Left lung (tissue), 10 donors: ENCODE results near the gene LRRC28. TPM values are rescaled to one million over a fixed set of nuclear protein-coding genes. Genes with fewer than 3 reads are reported as not detected.
A peak's percentile ranks its signal among the peaks of the same experiment; 100 is the strongest.

Experiments used
- ATAC-seq: fragments of 200-7000 bp; cut with Tn5 transposase; one replicate; pipeline ENCODE4 v1.9.1; 2020; ENCODE audit warnings: moderate library complexity
- DNase-seq, 4 donors: peaks; one replicate each; pipeline ENCODE4 v3.0.0-alpha.2; 2013 to 2020
- H3K27ac ChIP-seq, 2 donors: fragments of 200-600 bp; sonication (generic) in 1 of 2; one replicate each; pipeline versions ENCODE4 v1.5.0 to v1.8.0; 2020 to 2021
- H3K27me3 ChIP-seq, 2 donors: fragments of 200-600 bp; sonication (generic) in 1 of 2; one replicate each; pipeline versions ENCODE4 v1.5.0 to v1.8.0; 2020 to 2021
- H3K36me3 ChIP-seq, 2 donors: fragments of 200-600 bp; sonication (generic) in 1 of 2; one replicate each; pipeline versions ENCODE4 v1.5.0 to v1.8.0; 2020 to 2021
- H3K4me1 ChIP-seq, 2 donors: fragments of 200-600 bp; one replicate each; pipeline ENCODE4 v1.8.0; 2021
- H3K4me3 ChIP-seq, 2 donors: fragments of 200-600 bp; sonication (generic) in 1 of 2; one replicate each; pipeline versions ENCODE4 v1.5.0 to v1.8.0; 2020 to 2021; ENCODE audit warnings: mild to moderate bottlenecking in 1 of 2
- H3K9me3 ChIP-seq, 2 donors: fragments of 200-600 bp; sonication (generic) in 1 of 2; one replicate each; pipeline versions ENCODE4 v1.5.0 to v1.8.0; 2020 to 2021
- CTCF ChIP-seq, 2 donors: fragments of 200-600 bp; sonication (generic) in 1 of 2; IDR thresholded peaks; one replicate each; pipeline versions ENCODE4 v1.5.0 to v1.8.0; 2021; ENCODE audit warnings: antibody characterized with exemption in 2 of 2
- intact Hi-C, 2 donors: fragments of 100-400 bp; cut with DNase I; formaldehyde crosslinking; loops; one replicate each; pipeline versions ENCODE4 v1.11.2 to v1.14.2; 2022
- polyA plus RNA-seq, 6 donors: library from polyadenylated mRNA; unstranded; fragments of 120-200 nt; gene quantifications; one replicate each; pipeline ENCODE4 v1.2.1, GENCODE V29; 2013; ENCODE audit not compliant: insufficient read length in 6 of 6
- total RNA-seq, 2 donors: library from RNA; stranded (reverse); fragmentation: NEBNext Ultra II Directional; extraction: Animal tissue kit (Norgen Biotek cat#: 25700); gene quantifications; one replicate each; pipeline ENCODE4 v1.2.1, GENCODE V29; 2021
- donor health status: DM: no; HTN: yes; CAD: no.
- donor health status: DM: no; HTN: no; CAD: no.

The LRRC28 gene
- total and polyA plus RNA-seq, 8 donors = 14.9 to 29.7 (median 25.0) TPM

GRCh38 chr15:99437315-99438223, 186.3 kb downstream of the LRRC28 start:
- H3K9me3 ChIP-seq = no peaks in the 10 kb centered on the region
- peaks cover 23 to 53% of the 10 kb centered on the region in 2 donors for H3K4me1 ChIP-seq
- no peak for ATAC-seq
- H3K27ac ChIP-seq = peak overlapping the region in 1 of 2 donors; percentile 23
- DNase-seq = no peak
- H3K36me3 ChIP-seq = no peaks in the 10 kb centered on the region
- TF ChIP-seq CTCF (IDR thresholded peaks at IDR 0.05) = no peak
- peaks cover 0 to 10% of the 10 kb centered on the region in 2 donors for H3K27me3 ChIP-seq
- no peak overlapping the region for H3K4me3 ChIP-seq
- intact Hi-C loops = no loop called here

- Histone ChIP-seq H3K4me3 (no peak overlapping the region), H3K36me3 (no peaks in the 10 kb centered on the region), H3K9me3 (no peaks in the 10 kb centered on the region), H3K27me3 (peaks cover 0 to 10% of the 10 kb centered on the region in 2 donors), H3K27ac (peak overlapping the region in 1 of 2 donors; percentile 23), H3K4me1 (peaks cover 25 to 53% of the 10 kb centered on the region in 2 donors)
- DNase-seq (no peak), ATAC-seq (no peak)
- no peak for TF ChIP-seq CTCF (IDR thresholded peaks at IDR 0.05)
- intact Hi-C loops = no loop called here
Observed at GRCh38 chr15:99438224-99438585, 186.9 kb downstream of the LRRC28 start.

- Histone ChIP-seq H3K9me3 (no peaks in the 10 kb centered on the region), H3K4me1 (peaks cover 19 to 46% of the 10 kb centered on the region in 2 donors), H3K27me3 (peaks cover 0 to 10% of the 10 kb centered on the region in 2 donors), H3K27ac (no peak overlapping the region), H3K4me3 (no peak overlapping the region), H3K36me3 (no peaks in the 10 kb centered on the region)
- peak in 1 of 4 donors; percentile 63 for DNase-seq
- intact Hi-C loops = no loop called here
- TF ChIP-seq CTCF (IDR thresholded peaks at IDR 0.05) = no peak
- no peak for ATAC-seq
Observed at GRCh38 chr15:99438691-99439523, 187.6 kb downstream of the LRRC28 start.

- no peaks in the 10 kb centered on the region for H3K36me3 ChIP-seq
- no peak for ATAC-seq
- intact Hi-C loops = no loop called here
- H3K9me3 ChIP-seq = no peaks in the 10 kb centered on the region
- H3K4me1 ChIP-seq = peaks cover 19 to 41% of the 10 kb centered on the region in 2 donors
- H3K27me3 ChIP-seq = peaks cover 0 to 8% of the 10 kb centered on the region in 2 donors
- H3K4me3 ChIP-seq = no peak overlapping the region
- TF ChIP-seq CTCF (IDR thresholded peaks at IDR 0.05) = no peak
- no peak overlapping the region for H3K27ac ChIP-seq
- DNase-seq = peak in 1 of 4 donors; percentile 25
Observed at GRCh38 chr15:99439524-99439835, 188.2 kb downstream of the LRRC28 start.

GRCh38 chr15:99440029-99440428, 188.7 kb downstream of the LRRC28 start:
- Histone ChIP-seq H3K4me3 (no peak overlapping the region), H3K27ac (no peak overlapping the region), H3K4me1 (peaks cover 19 to 36% of the 10 kb centered on the region in 2 donors), H3K36me3 (no peaks in the 10 kb centered on the region), H3K27me3 (peaks cover 0 to 2% of the 10 kb centered on the region in 2 donors), H3K9me3 (no peaks in the 10 kb centered on the region)
- no peak for TF ChIP-seq CTCF (IDR thresholded peaks at IDR 0.05)
- ATAC-seq = no peak
- DNase-seq = peak in 1 of 4 donors; percentile 28
- intact Hi-C loops = no loop called here
